ENCODE data around the gene TRIP4.
A peak's percentile ranks its signal among the peaks of the same experiment; 100 is the strongest.

TRIP4 gene

GRCh38 chr15:64447536-64448315 lies 60.1 kb downstream of the TRIP4 start:
- DNase-seq (ENCODE audit: low read depth in 2 of 2): no peak

GRCh38 chr15:64452988-64453688 lies 65.5 kb downstream of the TRIP4 start:
- no peak for DNase-seq (ENCODE audit: low read depth in 2 of 2)

GRCh38 chr15:64453689-64454037 lies 66.0 kb downstream of the TRIP4 start:
- no peak for DNase-seq (ENCODE audit: low read depth in 2 of 2)

DNA sequence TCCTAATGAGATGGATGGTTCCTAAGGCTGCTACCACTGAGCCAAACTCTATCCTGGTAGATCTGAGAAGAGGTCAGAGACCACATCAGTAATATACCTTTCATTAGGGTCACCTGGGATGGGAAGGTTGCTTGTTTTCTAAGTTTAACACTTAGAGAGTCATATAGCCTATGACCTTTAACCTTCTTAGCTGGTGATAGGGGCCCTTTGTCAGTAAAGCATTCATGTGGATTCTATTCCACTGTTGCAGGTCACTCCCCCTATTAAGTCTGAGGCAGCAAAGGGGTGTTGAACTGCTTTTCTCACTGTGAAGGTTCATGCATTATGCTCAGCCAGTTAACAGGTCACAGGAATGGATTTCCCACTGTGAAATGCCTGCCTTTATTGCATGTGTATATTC lies 66.6 kb downstream of the TRIP4 start:
- no peak for DNase-seq (ENCODE audit: low read depth in 2 of 2)

- no peak for DNase-seq (ENCODE audit: low read depth in 2 of 2)
These were observed 68.3 kb downstream of the TRIP4 start for GRCh38 chr15:64455961-64456371.

- DNase-seq (ENCODE audit: low read depth in 2 of 2): no peak
These were observed 69.0 kb downstream of the TRIP4 start for GRCh38 chr15:64456634-64457108.

DNA sequence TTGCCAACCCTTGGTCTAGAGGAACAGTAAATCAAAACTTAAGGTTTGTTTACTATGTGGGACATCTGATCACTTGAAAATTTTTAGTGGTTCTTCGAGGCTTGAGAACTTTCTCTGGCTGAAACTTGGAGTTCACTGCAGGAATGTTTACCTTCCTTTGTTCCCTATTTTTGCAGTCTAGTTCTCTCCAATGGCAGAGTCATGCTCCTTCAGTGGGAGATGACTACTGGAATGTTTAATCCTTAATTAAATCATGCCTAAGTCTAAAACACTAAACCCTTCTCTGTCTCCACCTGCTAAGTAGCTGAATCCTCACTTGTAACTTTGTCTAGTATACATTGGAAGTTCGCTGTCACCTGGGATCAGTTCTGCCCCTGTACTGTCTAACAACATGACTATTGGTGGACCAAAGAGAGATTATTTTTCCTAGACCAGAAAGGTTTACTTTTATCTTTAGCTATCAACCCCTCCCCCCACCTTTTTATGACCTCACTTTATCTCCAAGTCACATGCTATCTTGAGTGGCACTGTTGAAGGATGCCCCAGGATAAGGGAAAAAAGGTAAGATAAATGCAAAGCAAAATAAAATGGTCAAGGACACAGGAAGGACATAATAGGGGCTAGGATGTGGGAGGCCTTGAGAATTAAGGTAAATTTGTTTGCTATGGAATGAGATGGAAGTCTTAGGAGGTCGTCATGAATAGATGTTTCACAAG lies 71.6 kb downstream of the TRIP4 start:
- DNase-seq (ENCODE audit: low read depth in 2 of 2): no peak

DNA sequence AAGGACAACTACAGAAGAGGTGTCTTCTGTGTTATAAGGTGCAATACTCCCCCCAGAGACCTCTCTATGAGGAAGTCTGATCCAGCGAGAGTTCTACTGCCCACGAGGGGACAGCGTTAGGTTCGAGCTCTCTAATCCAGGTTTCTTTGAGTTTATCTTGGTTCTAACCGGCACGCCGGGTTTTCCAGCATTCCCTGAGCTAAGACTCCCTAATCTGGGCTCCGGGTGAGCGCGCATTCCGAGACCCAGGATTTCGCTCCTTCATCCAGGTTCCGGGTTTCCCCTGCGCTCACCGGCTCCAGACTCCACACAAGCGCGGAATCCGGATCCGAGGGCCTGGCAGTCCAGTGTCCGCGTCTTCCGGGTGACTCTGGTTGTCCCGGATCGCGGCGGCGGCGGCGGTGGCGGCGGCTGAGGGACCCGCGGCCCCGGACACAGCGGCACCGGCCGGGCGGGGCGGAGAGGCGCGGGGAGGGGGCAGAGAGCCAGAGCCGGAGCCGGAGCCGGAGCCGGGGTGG lies 72.6 kb downstream of the TRIP4 start, which contains the start of gene ZNF609:
ZNF609 (plus strand) TSS at position 373 of the 518 bp plus-strand sequence. CDS start 38,842 bp downstream, outside the sequence.
- DNase-seq (ENCODE audit: low read depth in 2 of 2): peak; percentile 91 to 92

- DNase-seq (ENCODE audit: low read depth in 2 of 2): peak; percentile 59 to 63
These were observed 73.4 kb downstream of the TRIP4 start for GRCh38 chr15:64460724-64461720.

DNA sequence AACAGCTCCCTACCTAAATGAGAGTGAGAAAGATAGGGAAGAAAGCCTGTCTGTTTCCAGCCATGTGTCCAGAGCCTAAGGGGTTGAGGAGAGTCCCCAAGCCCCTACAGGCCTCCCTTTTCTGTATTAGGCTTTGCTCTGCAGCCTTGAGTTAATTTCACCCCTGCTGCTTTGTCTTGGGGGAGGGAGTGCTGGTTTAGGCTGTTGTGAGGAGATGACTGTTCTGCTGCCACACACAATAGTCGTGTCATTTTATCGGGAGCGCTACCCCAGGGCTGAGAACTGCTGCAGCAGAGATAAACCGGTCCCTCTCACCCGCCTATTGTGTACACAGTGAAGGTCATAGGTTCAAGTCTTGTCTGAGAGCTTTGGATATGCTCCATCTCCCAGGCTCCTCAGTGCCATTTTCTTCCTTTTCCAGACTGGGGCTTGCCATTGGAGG lies 74.1 kb downstream of the TRIP4 start:
- no peak for DNase-seq (ENCODE audit: low read depth in 2 of 2)

DNA sequence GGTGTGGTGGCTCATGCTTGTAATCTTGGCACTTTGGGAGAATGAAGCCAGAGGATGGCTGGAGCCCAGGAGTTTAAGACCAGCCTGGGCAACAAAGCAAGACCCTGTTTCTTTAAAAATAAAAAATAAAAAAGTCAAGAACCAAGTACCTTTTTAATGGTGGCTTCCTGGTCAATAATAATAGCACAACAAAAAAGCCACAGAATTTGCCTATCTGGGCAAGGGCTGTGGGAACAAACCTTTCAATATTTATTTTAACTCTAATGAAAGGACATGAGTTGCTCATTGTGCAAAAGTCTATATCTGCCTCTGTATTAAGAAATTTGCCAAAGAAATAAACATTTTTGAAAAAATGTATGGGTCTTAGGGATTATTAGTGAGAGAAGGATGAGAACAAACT lies 74.9 kb downstream of the TRIP4 start:
- DNase-seq (ENCODE audit: low read depth in 2 of 2): no peak

GRCh38 chr15:64464276-64465005 lies 76.8 kb downstream of the TRIP4 start:
- no peak for DNase-seq (ENCODE audit: low read depth in 2 of 2)

DNA sequence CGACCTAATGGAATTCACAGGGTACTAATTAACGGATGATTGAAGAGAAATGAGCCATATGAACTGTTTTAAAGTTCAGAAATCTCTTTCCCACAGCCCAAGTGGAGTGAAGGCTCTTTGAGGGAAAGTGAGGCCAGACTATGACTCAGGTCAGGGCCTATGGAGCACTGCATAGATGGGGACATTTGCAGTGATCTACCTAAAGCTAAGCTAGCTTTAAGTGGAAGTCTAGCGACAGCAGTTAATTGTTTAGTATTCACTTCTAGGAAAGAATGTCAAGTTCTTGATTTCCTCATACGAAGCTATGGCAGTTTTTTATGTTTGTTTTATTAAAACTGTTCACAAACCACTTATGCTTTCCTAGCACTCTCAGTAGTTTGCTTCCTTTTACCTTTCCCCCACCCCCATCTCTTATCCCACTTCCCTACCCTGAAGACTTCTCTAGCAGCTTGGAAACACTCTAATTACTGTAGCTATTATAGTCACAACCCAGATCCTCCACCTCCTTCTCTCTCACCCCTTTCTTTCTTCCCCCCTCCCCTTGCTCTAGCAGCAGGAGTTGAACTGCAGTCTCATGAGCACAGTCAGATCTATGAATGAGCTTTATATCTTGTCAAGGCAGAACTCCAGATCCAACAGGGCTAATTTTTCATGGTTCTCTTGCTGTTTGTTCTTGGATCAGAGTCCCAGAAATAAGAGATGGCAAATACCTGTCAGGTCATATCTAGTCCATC lies 78.9 kb downstream of the TRIP4 start:
- DNase-seq (ENCODE audit: low read depth in 2 of 2): no peak

DNA sequence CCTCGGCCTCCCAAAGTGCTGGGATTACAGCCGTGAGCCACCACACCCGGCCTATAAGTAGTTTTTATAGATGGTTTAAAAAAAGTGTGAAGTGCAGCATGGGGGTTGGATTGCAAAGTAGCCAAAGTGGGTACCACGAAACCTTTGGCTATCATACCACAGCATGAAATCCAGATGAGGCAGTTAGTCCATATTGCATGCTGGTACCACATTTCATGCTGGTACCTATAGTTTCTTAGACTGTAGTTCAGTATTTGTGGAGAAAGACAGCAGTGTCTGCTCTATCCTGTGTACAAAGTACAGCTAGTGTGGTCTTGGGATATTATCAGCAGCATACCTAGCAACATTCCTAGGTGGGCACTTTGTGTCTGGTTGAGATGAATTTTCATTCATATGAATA lies 84.5 kb downstream of the TRIP4 start:
- no peak for DNase-seq (ENCODE audit: low read depth in 2 of 2)

DNA sequence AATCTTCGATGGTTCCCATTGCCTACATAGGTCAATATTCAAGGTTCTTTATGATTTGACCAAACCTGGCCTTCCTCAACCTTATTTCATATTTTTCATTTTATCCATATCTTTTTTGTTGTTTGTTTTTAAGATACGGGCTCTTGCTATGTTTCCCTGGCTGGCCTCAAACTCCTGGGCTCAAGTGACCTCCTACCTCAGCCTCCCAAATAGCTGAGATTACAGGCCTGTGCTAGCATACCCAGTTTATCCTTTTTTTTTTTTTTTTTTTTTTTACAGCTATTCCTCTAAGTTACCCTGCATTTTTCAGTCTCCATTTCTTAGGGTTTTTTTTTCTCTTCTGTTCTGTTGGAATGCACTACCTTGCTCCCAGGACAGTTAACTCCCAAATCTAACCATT lies 87.2 kb downstream of the TRIP4 start:
- DNase-seq (ENCODE audit: low read depth in 2 of 2): no peak

- DNase-seq (ENCODE audit: low read depth in 2 of 2): no peak
These were observed 88.9 kb downstream of the TRIP4 start for GRCh38 chr15:64476550-64476949.

DNA sequence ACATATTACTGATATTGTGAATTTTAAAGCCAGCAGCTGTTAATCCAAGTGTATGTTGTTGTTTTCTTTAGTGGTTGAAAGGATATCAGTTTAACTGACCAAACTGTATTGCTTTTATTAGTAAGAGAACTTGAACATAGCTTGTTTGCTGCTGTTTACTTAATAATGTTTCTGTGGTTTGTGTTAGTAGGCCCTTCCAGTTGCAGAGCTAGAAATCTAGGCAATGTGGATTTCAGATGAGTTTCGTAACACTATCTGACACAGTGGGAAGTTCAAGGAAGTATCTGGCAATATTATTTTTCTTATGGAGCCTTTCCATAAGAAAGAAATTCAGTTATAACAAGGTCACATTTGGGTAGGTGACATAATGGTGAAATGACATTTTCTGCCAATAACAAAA lies 91.2 kb downstream of the TRIP4 start:
- no peak for DNase-seq (ENCODE audit: low read depth in 2 of 2)

DNA sequence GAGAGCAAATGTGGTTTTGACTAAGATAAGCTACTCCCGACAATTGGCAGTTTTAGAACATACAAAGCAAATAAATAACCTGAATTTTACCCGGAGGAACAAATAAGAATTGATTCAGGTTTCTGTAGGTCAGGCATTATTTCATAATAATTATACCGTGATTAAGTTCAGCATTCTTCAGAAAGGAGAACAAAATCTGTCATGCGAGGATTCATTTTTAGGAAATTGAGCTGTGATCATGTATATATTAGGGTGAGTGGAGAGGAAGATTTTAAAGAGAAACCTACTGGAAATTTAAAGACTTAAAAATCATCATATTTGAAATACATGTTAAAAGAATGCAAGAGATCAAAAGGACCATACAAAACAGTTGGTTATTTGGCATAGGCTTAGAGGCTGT lies 93.3 kb downstream of the TRIP4 start:
- DNase-seq (ENCODE audit: low read depth in 2 of 2): no peak

DNA sequence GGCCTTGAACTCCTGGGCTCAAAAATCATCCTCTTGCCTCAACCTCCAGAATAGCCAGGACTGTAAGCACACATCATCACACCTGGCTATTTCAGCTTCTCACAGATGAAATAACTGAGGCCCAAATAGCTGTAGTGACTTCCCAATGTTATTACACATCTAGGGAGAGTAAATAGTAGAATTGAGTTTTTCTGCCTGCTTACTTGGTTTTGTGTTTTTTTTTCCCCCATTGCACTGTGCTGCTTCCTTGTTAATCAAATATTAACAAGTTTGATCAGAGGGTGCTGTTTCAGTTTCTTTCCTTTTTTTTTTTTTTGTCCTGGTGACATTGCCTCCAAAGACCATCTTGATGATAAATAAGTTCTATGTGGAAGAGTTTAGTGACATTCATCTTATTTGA lies 96.1 kb downstream of the TRIP4 start:
- no peak for DNase-seq (ENCODE audit: low read depth in 2 of 2)

GRCh38 chr15:64485796-64486195 lies 98.2 kb downstream of the TRIP4 start:
- DNase-seq (ENCODE audit: low read depth in 2 of 2): no peak

All from fibroblast of skin of left quadriceps (primary cell).